PFSK-1 (cell line): ENCODE measurements around the gene RPRD1B.

ENCODE experiments used
- FOXP2 ChIP-seq: optimal IDR thresholded peaks from 2 replicates; pipeline ENCODE3; 2011; ENCODE audit warnings: borderline replicate concordance, control low read depth, inconsistent platforms; ENCODE audit not compliant: insufficient read depth; ENCODE audit errors: extremely low read length, extremely low read depth
- POLR2AphosphoS5 ChIP-seq: IDR thresholded peaks from 2 replicates; pipeline ENCODE4 v1.6.1; 2012; ENCODE audit warnings: low read depth, mild to moderate bottlenecking, control low read depth, low read length, moderate library complexity
- REST ChIP-seq, 2 experiments: IDR thresholded peaks; 2 replicates each; pipeline versions ENCODE4 v1.6.1 to v1.8.0; 2011 to 2012; ENCODE audit warnings: low read depth in 2 of 2, low read length in 2 of 2, control low read depth in 1 of 2, inconsistent platforms in 1 of 2, mild to moderate bottlenecking in 1 of 2, moderate library complexity in 1 of 2; ENCODE audit not compliant: insufficient read depth in 1 of 2
- SIN3A ChIP-seq: IDR thresholded peaks from 2 replicates; pipeline ENCODE4 v1.6.1; 2012; ENCODE audit warnings: mild to moderate bottlenecking, low read length, moderate library complexity, borderline replicate concordance; ENCODE audit not compliant: insufficient read depth
- TAF1 ChIP-seq: IDR thresholded peaks from 2 replicates; pipeline ENCODE4 v1.6.1; 2012; ENCODE audit warnings: low read length, control low read depth, borderline replicate concordance; ENCODE audit not compliant: insufficient read depth

Gene RPRD1B

GRCh38 chr20:38075161-38075998 lies 41.8 kb downstream of the RPRD1B start:
- TF ChIP-seq TAF1 (no peak), SIN3A (no peak), POLR2AphosphoS5 (no peak), REST (IDR thresholded peaks at IDR 0.05; ENCODE audit: insufficient read depth in 1 of 2, low read depth in 2 of 2, low read length in 2 of 2) (no peak), FOXP2 (no peak)

GRCh38 chr20:38076548-38076947 lies 43.0 kb downstream of the RPRD1B start:
- TF ChIP-seq REST (IDR thresholded peaks at IDR 0.05; ENCODE audit: insufficient read depth in 1 of 2, low read depth in 2 of 2, low read length in 2 of 2) = no peak
- no peak for TF ChIP-seq POLR2AphosphoS5
- TF ChIP-seq SIN3A = no peak
- no peak for TF ChIP-seq TAF1
- TF ChIP-seq FOXP2 = no peak

- TF ChIP-seq REST (IDR thresholded peaks at IDR 0.05; ENCODE audit: insufficient read depth in 1 of 2, low read depth in 2 of 2, low read length in 2 of 2) (no peak), POLR2AphosphoS5 (no peak)
Observed at GRCh38 chr20:38078084-38078483, 44.5 kb downstream of the RPRD1B start.

- TF ChIP-seq FOXP2 (no peak), REST (IDR thresholded peaks at IDR 0.05; ENCODE audit: insufficient read depth in 1 of 2, low read depth in 2 of 2, low read length in 2 of 2) (no peak), SIN3A (no peak), TAF1 (no peak), POLR2AphosphoS5 (no peak)
Observed at GRCh38 chr20:38079353-38079752, 45.8 kb downstream of the RPRD1B start.
